K562 (cell line): Measurements from ENCODE around the gene HOXC11. TPM values are rescaled to one million over a fixed set of nuclear protein-coding genes. Genes with fewer than 3 reads are reported as not detected.

ENCODE experiments used
- BRF1 ChIP-seq: IDR thresholded peaks from 3 replicates; pipeline ENCODE4 v1.6.1; 2011; ENCODE audit warnings: borderline replicate concordance, mild to moderate bottlenecking; ENCODE audit not compliant: insufficient read length; ENCODE audit errors: extremely low read depth
- ETS2 ChIP-seq: IDR thresholded peaks from 2 replicates; pipeline ENCODE4 v1.6.1; 2016; ENCODE audit warnings: borderline replicate concordance, missing genetic modification characterization, mild to moderate bottlenecking, moderate library complexity, missing compliant biosample characterization; ENCODE audit not compliant: poor library complexity, severe bottlenecking
- GTF2A2 ChIP-seq: IDR thresholded peaks from 2 replicates; pipeline ENCODE4 v1.6.1; 2016; ENCODE audit warnings: mild to moderate bottlenecking, missing genetic modification characterization, missing compliant biosample characterization
- HDAC6 ChIP-seq: IDR thresholded peaks from 2 replicates; pipeline ENCODE4 v1.6.1; 2012; ENCODE audit warnings: low read depth, mild to moderate bottlenecking, control low read depth, inconsistent platforms, low read length, moderate library complexity
- KHSRP ChIP-seq: fragments of 450-650 bp; IDR thresholded peaks from 2 replicates; pipeline ENCODE4 v1.6.1; 2017
- PKNOX1 ChIP-seq: fragments of 450-650 bp; IDR thresholded peaks from 2 replicates; pipeline ENCODE4 v1.6.1; 2016
- SNIP1 ChIP-seq: fragments of 450-650 bp; IDR thresholded peaks from 2 replicates; pipeline ENCODE4 v1.7.1; 2017; ENCODE audit warnings: low read depth, mild to moderate bottlenecking
- TFAP4 ChIP-seq: sonication (generic); formaldehyde crosslinking; IDR thresholded peaks from 2 replicates; pipeline ENCODE4 v1.8.0; 2022; ENCODE audit warnings: missing genetic modification reagents, mild to moderate bottlenecking, moderate library complexity, borderline replicate concordance
- THRB ChIP-seq: fragments of 450-650 bp; formaldehyde crosslinking; conservative IDR thresholded peaks from 2 replicates; pipeline ENCODE4 v1.4.0; 2022; ENCODE audit warnings: mild to moderate bottlenecking, missing genetic modification characterization
- ZBTB33 ChIP-seq: sonication (generic); formaldehyde crosslinking; IDR thresholded peaks from 2 replicates; pipeline ENCODE4 v1.8.1; 2023; ENCODE audit warnings: mild to moderate bottlenecking, missing genetic modification reagents
- ZBTB49 ChIP-seq: sonication (generic); formaldehyde crosslinking; IDR thresholded peaks from 2 replicates; pipeline ENCODE4 v1.8.0; 2022; ENCODE audit warnings: missing genetic modification reagents, mild to moderate bottlenecking, borderline replicate concordance
- ZFX ChIP-seq: sonication (generic); formaldehyde crosslinking; IDR thresholded peaks from 2 replicates; pipeline ENCODE4 v1.8.0; 2022; ENCODE audit warnings: mild to moderate bottlenecking, missing genetic modification reagents, moderate library complexity
- ZNF143 ChIP-seq: sonication (generic); formaldehyde crosslinking; IDR thresholded peaks from 2 replicates; pipeline ENCODE4 v1.9.0; 2022; ENCODE audit warnings: mild to moderate bottlenecking, missing genetic modification reagents
- ZNF395 ChIP-seq: fragments of 200-800 bp; sonication (Bioruptor generic); IDR thresholded peaks from 2 replicates; pipeline ENCODE4 v1.6.1; 2017; ENCODE audit warnings: missing genetic modification characterization, missing compliant biosample characterization
- ZZZ3 ChIP-seq: fragments of 450-650 bp; IDR thresholded peaks from 2 replicates; pipeline ENCODE4 v1.6.1; 2016; ENCODE audit warnings: antibody characterized with exemption, mild to moderate bottlenecking, moderate library complexity
- polyA plus RNA-seq, 8 experiments: library from polyadenylated mRNA; depleted of rRNA in 4 of 8; stranded (reverse) in 5 of 8; unstranded in 3 of 8; fragments of >200 nt; fragmentation: Nextera tagmentation in 2 of 8; fragmentation: Illumina TruSeq in 1 of 8; extraction: Ambion mirVana in 2 of 8; extraction: Trizol in 1 of 8; gene quantifications; 2 replicates each; pipeline versions ENCODE4 v1.2.1 to v1.2.3, GENCODE V29; 2011 to 2014; ENCODE audit warnings: inconsistent platforms in 1 of 8, missing spikeins in 1 of 8
- total RNA-seq, 7 experiments: library from RNA; depleted of rRNA in 6 of 7; stranded (reverse); fragments of >200 nt in 6 of 7; fragmentation: Illumina TruSeq in 2 of 7; extraction: Trizol in 2 of 7; gene quantifications; 2 replicates each; pipeline versions ENCODE4 v1.2.1 to v1.2.3, GENCODE V29; 2011 to 2021; ENCODE audit warnings: low replicate concordance in 1 of 7

HOXC11 gene
- total and polyA plus RNA-seq, 9 of the 15 experiments (the other 6 are each of a cell fraction or from before 2014, with no cell fraction given), result not detected

GRCh38 chr12:53997204-53998109 is 24.5 kb downstream of the HOXC11 start (continued):
- TF ChIP-seq ZNF143 (CRISPR knock-in tag), result no peak
- TF ChIP-seq ZZZ3, result no peak
- TF ChIP-seq KHSRP, result no peak
- TF ChIP-seq SNIP1, result no peak
- TF ChIP-seq ZFX, result peak; percentile 22; the same call in 1 of the 2 replicates
- 0 out of 2 replicates have a peak, but pooled peaks have one; percentile 8 for TF ChIP-seq THRB (CRISPR knock-in tag)
- no peak for TF ChIP-seq ZNF395 (CRISPR knock-in tag)
- no peak for TF ChIP-seq ETS2 (tag)
- no peak for TF ChIP-seq GTF2A2 (tag)
- peak; percentile 96 for TF ChIP-seq PKNOX1
- TF ChIP-seq ZBTB49 (CRISPR knock-in tag), result no peak
- TF ChIP-seq HDAC6, result no peak
- TF ChIP-seq TFAP4, result no peak
- 0 out of 2 replicates have a peak, but pooled peaks have one; percentile 31 for TF ChIP-seq ZBTB33 (CRISPR knock-in tag)
- TF ChIP-seq BRF1, result no peak
